Measurements from ENCODE around the gene NLGN4Y.

DNA sequence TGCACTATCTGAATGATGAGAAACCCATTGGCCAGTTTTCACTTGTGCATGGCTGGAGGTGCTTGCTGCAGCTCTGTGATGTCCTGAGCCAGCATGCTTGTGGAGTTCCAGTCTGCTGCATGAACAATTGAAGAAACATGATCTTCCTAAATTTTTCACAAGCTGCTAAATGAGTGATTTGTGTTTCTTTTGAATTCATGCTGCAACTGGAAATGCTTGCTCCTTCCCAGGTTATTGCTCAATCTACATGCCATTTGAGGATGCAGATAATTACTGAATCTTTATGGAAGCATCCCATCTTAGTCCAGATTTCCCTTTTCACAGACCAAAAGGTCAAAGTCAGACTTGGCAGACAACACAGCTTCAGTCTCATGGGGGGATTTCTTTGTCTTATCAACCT, 170.2 kb downstream of the NLGN4Y start:
- TF ChIP-seq, protein P1, sequence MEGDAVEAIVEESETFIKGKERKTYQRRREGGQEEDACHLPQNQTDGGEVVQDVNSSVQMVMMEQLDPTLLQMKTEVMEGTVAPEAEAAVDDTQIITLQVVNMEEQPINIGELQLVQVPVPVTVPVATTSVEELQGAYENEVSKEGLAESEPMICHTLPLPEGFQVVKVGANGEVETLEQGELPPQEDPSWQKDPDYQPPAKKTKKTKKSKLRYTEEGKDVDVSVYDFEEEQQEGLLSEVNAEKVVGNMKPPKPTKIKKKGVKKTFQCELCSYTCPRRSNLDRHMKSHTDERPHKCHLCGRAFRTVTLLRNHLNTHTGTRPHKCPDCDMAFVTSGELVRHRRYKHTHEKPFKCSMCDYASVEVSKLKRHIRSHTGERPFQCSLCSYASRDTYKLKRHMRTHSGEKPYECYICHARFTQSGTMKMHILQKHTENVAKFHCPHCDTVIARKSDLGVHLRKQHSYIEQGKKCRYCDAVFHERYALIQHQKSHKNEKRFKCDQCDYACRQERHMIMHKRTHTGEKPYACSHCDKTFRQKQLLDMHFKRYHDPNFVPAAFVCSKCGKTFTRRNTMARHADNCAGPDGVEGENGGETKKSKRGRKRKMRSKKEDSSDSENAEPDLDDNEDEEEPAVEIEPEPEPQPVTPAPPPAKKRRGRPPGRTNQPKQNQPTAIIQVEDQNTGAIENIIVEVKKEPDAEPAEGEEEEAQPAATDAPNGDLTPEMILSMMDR (IDR thresholded peaks at IDR 0.05): no peak
- TF ChIP-seq SIN3A (IDR thresholded peaks at IDR 0.05; ENCODE audit: borderline replicate concordance, insufficient read depth, low read depth, low read length) (no peak), POLR2AphosphoS5 (IDR thresholded peaks at IDR 0.05; ENCODE audit: low read depth, low read length) (no peak)
